ENCODE measurements around the gene PRDM11.
"Not testable (repeated sequence)": the region's sequence is repeated elsewhere in the genome, so short reads cannot be mapped to it uniquely, and the experiment has no call there.

- not testable (repeated sequence) for TF ChIP-seq CTCF (IDR thresholded peaks at IDR 0.05 in 8 of 11, conservative IDR thresholded peaks at IDR 0.05 in 3 of 11); POLR2A (IDR thresholded peaks at IDR 0.05)
These were observed 18.6 kb upstream of the PRDM11 start for GRCh38 chr11:45127836-45128235.

Data from spleen (tissue), 7 donors.